Measurements from ENCODE around the gene PRR7.

- TF ChIP-seq CTCF (IDR thresholded peaks at IDR 0.05) = no peak
- TF ChIP-seq POLR2A (IDR thresholded peaks at IDR 0.05) = no peak
Observed at GRCh38 chr5:177427211-177427822, 19.3 kb upstream of the PRR7 start.

All from thyroid gland (tissue), 4 donors.